PC-9 (cell line): ENCODE data around the gene EML5. TPM values are rescaled to one million over a fixed set of nuclear protein-coding genes. Genes with fewer than 3 reads are reported as not detected.
A peak's percentile ranks its signal among the peaks of the same experiment; 100 is the strongest.

Experiments
- BruUV-seq: library from RNA; stranded (reverse); fragments of 400-500 nt; replicated peaks from 2 replicates; lab custom pipeline; 2021; lab: Mats Ljungman, UMichigan
- CTCF ChIA-PET: fragments of 300-600 bp; sonication (Branson Sonifier 250); formaldehyde crosslinking; loops from one replicate; lab custom pipeline; 2022; ENCODE audit warnings: antibody characterized with exemption; lab: Charles Lee
- POLR2A ChIA-PET: fragments of 300-600 bp; sonication (Branson Sonifier 250); formaldehyde crosslinking; loops from one replicate; lab custom pipeline; 2022; ENCODE audit warnings: antibody characterized with exemption; ENCODE audit not compliant: unreplicated experiment; lab: Charles Lee
- DNase-seq, 2 experiments: peaks; one replicate each; pipeline versions ENCODE4 v3.0.0 to v3.0.0-alpha.2; 2015 to 2022; ENCODE audit warnings: mixed read lengths in 1 of 2
- H2AFZ ChIP-seq: fragments of 200-600 bp; sonication (generic); 2 replicates; pipeline ENCODE4 v1.8.1; 2017; ENCODE audit warnings: antibody characterized with exemption
- H3F3A ChIP-seq: fragments of 200-600 bp; sonication (generic); 2 replicates; pipeline ENCODE4 v1.8.1; 2017; ENCODE audit warnings: antibody characterized with exemption, mild to moderate bottlenecking, low read depth; ENCODE audit not compliant: insufficient read depth
- H3K27ac ChIP-seq: fragments of 200-600 bp; sonication (generic); 2 replicates; pipeline ENCODE4 v1.6.1; 2016; ENCODE audit warnings: mixed run types
- H3K27me3 ChIP-seq: fragments of 200-600 bp; sonication (generic); 2 replicates; pipeline ENCODE4 v1.6.1; 2016; ENCODE audit warnings: low read depth, mixed run types; ENCODE audit not compliant: insufficient read depth
- H3K36me3 ChIP-seq: fragments of 200-600 bp; sonication (generic); 2 replicates; pipeline ENCODE4 v1.6.1; 2016; ENCODE audit warnings: low read depth, mixed run types
- H3K4me1 ChIP-seq: fragments of 200-600 bp; sonication (generic); replicated peaks from 2 replicates; pipeline ENCODE4 v1.6.1; 2016; ENCODE audit warnings: mixed run types; ENCODE audit not compliant: insufficient read depth
- H3K4me2 ChIP-seq: fragments of 200-600 bp; sonication (generic); 2 replicates; pipeline ENCODE4 v1.6.1; 2017; ENCODE audit warnings: mixed run types
- H3K4me3 ChIP-seq: fragments of 200-600 bp; sonication (generic); 2 replicates; pipeline ENCODE4 v1.6.1; 2016; ENCODE audit warnings: mixed run types
- H3K79me2 ChIP-seq: fragments of 200-600 bp; sonication (generic); 2 replicates; pipeline ENCODE4 v1.6.1; 2017; ENCODE audit warnings: low read depth, mixed run types
- H3K9me2 ChIP-seq: fragments of 200-600 bp; sonication (generic); 2 replicates; pipeline ENCODE4 v1.8.1; 2017; ENCODE audit warnings: mild to moderate bottlenecking; ENCODE audit not compliant: insufficient read depth
- H3K9me3 ChIP-seq: fragments of 200-600 bp; sonication (generic); 2 replicates; pipeline ENCODE4 v1.8.1; 2016; ENCODE audit warnings: low read depth; ENCODE audit not compliant: insufficient read depth
- H4K20me1 ChIP-seq: fragments of 200-600 bp; sonication (generic); 2 replicates; pipeline ENCODE4 v1.8.1; 2017; ENCODE audit not compliant: insufficient read depth
- EZH2 ChIP-seq: fragments of 200-600 bp; sonication (generic); IDR thresholded peaks from 2 replicates; pipeline ENCODE4 v1.8.0; 2017; ENCODE audit warnings: antibody characterized with exemption, low read depth
- intact Hi-C: fragments of 100-400 bp; cut with micrococcal nuclease; formaldehyde crosslinking; loops from one replicate; pipeline ENCODE4 v1.10.0; 2022; ENCODE audit not compliant: unreplicated experiment
- total RNA-seq: library from RNA; stranded (reverse); gene quantifications from 2 replicates; pipeline ENCODE4 v1.2.3, GENCODE V29; 2021
- TF ChIP-seq, protein P1 (sequence below): fragments of 200-600 bp; sonication (generic); conservative IDR thresholded peaks from 2 replicates; pipeline ENCODE4 v1.6.1; 2017; ENCODE audit warnings: mixed run types, antibody characterized with exemption, mild to moderate bottlenecking, moderate library complexity

Gene EML5
- total RNA-seq, 1 experiment from 2014 or later: 0.46 TPM

GRCh38 chr14:88835661-88836060, 42.9 kb upstream of the EML5 start:
- POLR2A ChIA-PET: no interaction called here
- no TSS peak for BruUV-seq
- H3K27ac ChIP-seq: no peak overlapping the region
- no peak overlapping the region for H3K4me3 ChIP-seq
- no peaks in the 10 kb centered on the region for H3K9me2 ChIP-seq
- CTCF ChIA-PET: no interaction called here
- no peaks in the 10 kb centered on the region for H3K79me2 ChIP-seq
- H2AFZ ChIP-seq: no peak overlapping the region
- H3K4me1 ChIP-seq: no peaks in the 10 kb centered on the region
- DNase-seq: no peak
- H3K36me3 ChIP-seq: no peaks in the 10 kb centered on the region
- intact Hi-C loops: no loop called here
- TF ChIP-seq EZH2: no peak
- TF ChIP-seq, protein P1, sequence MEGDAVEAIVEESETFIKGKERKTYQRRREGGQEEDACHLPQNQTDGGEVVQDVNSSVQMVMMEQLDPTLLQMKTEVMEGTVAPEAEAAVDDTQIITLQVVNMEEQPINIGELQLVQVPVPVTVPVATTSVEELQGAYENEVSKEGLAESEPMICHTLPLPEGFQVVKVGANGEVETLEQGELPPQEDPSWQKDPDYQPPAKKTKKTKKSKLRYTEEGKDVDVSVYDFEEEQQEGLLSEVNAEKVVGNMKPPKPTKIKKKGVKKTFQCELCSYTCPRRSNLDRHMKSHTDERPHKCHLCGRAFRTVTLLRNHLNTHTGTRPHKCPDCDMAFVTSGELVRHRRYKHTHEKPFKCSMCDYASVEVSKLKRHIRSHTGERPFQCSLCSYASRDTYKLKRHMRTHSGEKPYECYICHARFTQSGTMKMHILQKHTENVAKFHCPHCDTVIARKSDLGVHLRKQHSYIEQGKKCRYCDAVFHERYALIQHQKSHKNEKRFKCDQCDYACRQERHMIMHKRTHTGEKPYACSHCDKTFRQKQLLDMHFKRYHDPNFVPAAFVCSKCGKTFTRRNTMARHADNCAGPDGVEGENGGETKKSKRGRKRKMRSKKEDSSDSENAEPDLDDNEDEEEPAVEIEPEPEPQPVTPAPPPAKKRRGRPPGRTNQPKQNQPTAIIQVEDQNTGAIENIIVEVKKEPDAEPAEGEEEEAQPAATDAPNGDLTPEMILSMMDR: no peak
- H3K9me3 ChIP-seq: no peaks in the 10 kb centered on the region
- no peaks in the 10 kb centered on the region for H4K20me1 ChIP-seq
- H3K27me3 ChIP-seq: no peaks in the 10 kb centered on the region
- no peaks in the 10 kb centered on the region for H3F3A ChIP-seq
- H3K4me2 ChIP-seq: no peak overlapping the region

GRCh38 chr14:88834883-88835431, 42.2 kb upstream of the EML5 start:
- DNase-seq: peak in 1 of 2 experiments; percentile 35
- no peaks in the 10 kb centered on the region for H3K27me3 ChIP-seq
- H3K9me2 ChIP-seq: no peaks in the 10 kb centered on the region
- TF ChIP-seq, protein P1: no peak
- no peak for TF ChIP-seq EZH2
- intact Hi-C loops: no loop called here
- no peaks in the 10 kb centered on the region for H3K79me2 ChIP-seq
- no peaks in the 10 kb centered on the region for H3K36me3 ChIP-seq
- BruUV-seq: no TSS peak
- no peak overlapping the region for H3K4me2 ChIP-seq
- no peaks in the 10 kb centered on the region for H3F3A ChIP-seq
- H4K20me1 ChIP-seq: no peaks in the 10 kb centered on the region
- CTCF ChIA-PET: no interaction called here
- H3K9me3 ChIP-seq: no peaks in the 10 kb centered on the region
- H2AFZ ChIP-seq: no peak overlapping the region
- POLR2A ChIA-PET: no interaction called here
- no peak overlapping the region for H3K4me3 ChIP-seq
- H3K27ac ChIP-seq: no peak overlapping the region
- no peaks in the 10 kb centered on the region for H3K4me1 ChIP-seq

DNA sequence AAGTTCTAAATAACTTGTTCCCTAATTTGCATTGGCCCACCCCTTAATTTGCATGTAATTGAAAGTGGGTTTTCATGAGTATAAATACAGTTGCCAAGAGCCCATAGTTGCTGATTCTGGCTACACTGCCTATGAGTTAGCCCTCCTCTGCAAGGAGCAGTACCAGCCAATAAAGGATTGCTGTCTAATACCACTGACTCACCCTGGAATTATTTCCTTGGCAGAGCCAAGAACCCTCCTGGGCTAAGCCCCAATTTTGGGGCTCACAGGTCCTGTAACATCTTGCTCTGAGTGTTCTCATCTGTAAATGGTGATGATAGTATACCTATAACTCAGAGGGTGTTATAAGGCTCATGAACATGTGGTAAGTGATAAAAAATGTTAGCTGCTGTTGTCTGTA, 38.5 kb upstream of the EML5 start:
- POLR2A ChIA-PET: no interaction called here
- no peak overlapping the region for H3K27ac ChIP-seq
- no TSS peak for BruUV-seq
- no peaks in the 10 kb centered on the region for H4K20me1 ChIP-seq
- H3K36me3 ChIP-seq: no peaks in the 10 kb centered on the region
- DNase-seq: peak in 1 of 2 experiments; percentile 41
- H3F3A ChIP-seq: no peaks in the 10 kb centered on the region
- no peaks in the 10 kb centered on the region for H3K4me1 ChIP-seq
- H3K9me3 ChIP-seq: no peaks in the 10 kb centered on the region
- H3K4me2 ChIP-seq: no peak overlapping the region
- H3K79me2 ChIP-seq: peaks cover 13% of the 10 kb centered on the region; the same call in 1 of the 2 replicates
- CTCF ChIA-PET: no interaction called here
- TF ChIP-seq, protein P1: no peak
- TF ChIP-seq EZH2: no peak
- H3K4me3 ChIP-seq: no peak overlapping the region
- no peak overlapping the region for H2AFZ ChIP-seq
- intact Hi-C loops: no loop called here
- no peaks in the 10 kb centered on the region for H3K9me2 ChIP-seq
- H3K27me3 ChIP-seq: no peaks in the 10 kb centered on the region
